ENCODE results near the gene ERMARD. TPM values are rescaled to one million over a fixed set of nuclear protein-coding genes. Genes with fewer than 3 reads are reported as not detected.

Gene ERMARD
- total RNA-seq, 4 donors from 2014 or later = 14.3 to 31.9 (median 16.8) TPM

DNA sequence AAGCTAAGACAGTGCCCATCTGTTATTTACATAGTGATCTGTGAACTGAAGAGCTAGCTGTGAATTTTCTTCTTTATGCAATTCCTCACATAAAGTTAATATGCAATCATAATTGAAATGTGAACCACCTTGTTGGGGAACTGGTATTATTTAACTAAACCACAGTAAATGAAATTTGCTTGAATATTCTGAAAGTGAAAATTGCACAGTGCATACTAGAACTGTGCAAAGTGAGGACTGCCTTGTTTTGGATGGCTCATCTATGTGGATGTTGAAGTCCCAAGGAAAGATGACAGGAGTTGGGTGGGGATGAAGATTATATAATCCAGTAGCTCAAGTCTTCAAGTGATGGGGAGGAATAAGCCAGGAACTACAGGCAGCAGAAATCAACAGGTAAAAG is 21.5 kb upstream of the ERMARD start:
- ATAC-seq = no peak
- Histone ChIP-seq H3K27ac (no peak overlapping the region), H3K9me3 (no peaks in the 10 kb centered on the region), H3K4me3 (no peak overlapping the region), H3K27me3 (no peaks in the 10 kb centered on the region), H3K4me1 (peaks cover 0 to 8% (median 3%) of the 10 kb centered on the region in 3 donors), H3K36me3 (no peaks in the 10 kb centered on the region)
- TF ChIP-seq POLR2A (IDR thresholded peaks at IDR 0.05) (no peak), EP300 (IDR thresholded peaks at IDR 0.05) (no peak), POLR2AphosphoS5 (IDR thresholded peaks at IDR 0.05) (no peak)
- TF ChIP-seq, protein P1, sequence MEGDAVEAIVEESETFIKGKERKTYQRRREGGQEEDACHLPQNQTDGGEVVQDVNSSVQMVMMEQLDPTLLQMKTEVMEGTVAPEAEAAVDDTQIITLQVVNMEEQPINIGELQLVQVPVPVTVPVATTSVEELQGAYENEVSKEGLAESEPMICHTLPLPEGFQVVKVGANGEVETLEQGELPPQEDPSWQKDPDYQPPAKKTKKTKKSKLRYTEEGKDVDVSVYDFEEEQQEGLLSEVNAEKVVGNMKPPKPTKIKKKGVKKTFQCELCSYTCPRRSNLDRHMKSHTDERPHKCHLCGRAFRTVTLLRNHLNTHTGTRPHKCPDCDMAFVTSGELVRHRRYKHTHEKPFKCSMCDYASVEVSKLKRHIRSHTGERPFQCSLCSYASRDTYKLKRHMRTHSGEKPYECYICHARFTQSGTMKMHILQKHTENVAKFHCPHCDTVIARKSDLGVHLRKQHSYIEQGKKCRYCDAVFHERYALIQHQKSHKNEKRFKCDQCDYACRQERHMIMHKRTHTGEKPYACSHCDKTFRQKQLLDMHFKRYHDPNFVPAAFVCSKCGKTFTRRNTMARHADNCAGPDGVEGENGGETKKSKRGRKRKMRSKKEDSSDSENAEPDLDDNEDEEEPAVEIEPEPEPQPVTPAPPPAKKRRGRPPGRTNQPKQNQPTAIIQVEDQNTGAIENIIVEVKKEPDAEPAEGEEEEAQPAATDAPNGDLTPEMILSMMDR (IDR thresholded peaks at IDR 0.05) = no peak

DNA sequence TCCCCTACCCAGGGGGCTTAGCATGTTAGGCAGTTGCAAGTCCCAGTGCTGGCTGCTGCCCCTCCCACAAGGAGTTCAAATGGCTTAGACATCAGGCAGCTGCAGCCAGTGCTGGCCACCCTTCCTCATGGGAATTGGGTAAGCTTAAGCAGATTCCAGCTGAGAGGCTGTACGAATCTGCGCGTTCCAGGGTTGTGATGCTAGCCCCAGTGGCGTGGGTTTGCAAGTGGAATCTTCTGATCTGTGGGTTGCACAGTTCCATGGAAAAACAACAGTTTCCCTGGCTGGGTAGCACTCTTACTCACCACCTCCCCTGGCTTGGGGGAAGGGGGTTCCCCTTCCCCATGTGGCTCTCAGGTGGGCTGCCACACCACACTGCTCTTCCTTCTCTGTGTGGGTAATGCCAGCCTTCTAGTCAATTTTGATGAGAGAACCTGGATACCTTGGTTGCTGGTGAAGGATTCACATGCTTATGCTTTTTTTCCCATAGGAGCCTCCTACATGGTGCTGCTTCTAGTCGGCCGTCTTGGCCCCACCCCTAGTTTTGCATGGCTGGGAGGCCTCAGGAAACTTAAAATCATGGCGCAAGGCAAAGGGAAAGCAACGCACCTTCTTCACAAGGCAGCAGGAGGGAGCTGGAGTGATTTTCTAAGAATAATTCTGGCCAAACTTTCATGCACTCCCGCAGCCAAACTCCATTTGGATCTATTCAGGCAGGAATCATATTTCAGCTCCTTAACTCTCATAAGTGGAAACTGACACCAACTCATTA is 13.0 kb upstream of the ERMARD start:
- Histone ChIP-seq H3K36me3 (no peaks in the 10 kb centered on the region), H3K4me1 (no peaks in the 10 kb centered on the region), H3K27me3 (no peaks in the 10 kb centered on the region), H3K9me3 (no peaks in the 10 kb centered on the region), H3K27ac (peak overlapping the region in 1 of 4 donors; percentile 17), H3K4me3 (no peak overlapping the region)
- ATAC-seq = peak; percentile 74
- TF ChIP-seq EP300 (IDR thresholded peaks at IDR 0.05) = no peak
- no peak for TF ChIP-seq POLR2A (IDR thresholded peaks at IDR 0.05)
- TF ChIP-seq, protein P1 (IDR thresholded peaks at IDR 0.05) = no peak
- TF ChIP-seq POLR2AphosphoS5 (IDR thresholded peaks at IDR 0.05) = no peak
- 23 to 57% methylated on average over 3 to 4 of the region's 9 CpGs for WGBS, 2 donors (ENCODE audit: low coverage in 1 of 2)

DNA sequence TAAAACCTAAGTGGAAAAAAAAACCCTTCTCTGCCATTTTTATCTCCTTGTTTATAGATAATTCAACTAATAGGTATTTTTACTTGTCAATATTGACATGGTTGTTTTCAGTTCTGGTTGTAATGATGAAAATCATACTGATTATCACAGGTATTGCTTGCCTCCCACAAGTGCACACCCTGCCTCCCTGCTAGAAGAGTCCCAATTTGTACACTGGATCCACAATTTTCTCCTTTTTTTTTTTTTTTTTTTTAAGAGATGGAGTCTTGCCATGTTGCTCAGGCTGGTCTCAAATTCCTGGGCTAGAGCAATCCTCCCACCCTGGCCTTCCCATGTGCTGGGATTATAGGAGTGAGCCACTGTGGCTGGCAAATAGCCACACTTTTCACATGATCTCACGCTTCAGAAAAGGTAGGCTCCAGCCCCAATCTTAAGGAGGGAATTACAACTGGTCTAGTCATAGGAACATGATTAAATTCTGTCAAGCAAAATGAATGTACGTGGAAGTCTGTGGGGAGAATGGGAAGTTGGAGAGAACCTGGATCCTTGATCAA is 12.4 kb upstream of the ERMARD start:
- Histone ChIP-seq H3K27ac (no peak overlapping the region), H3K4me1 (no peaks in the 10 kb centered on the region), H3K9me3 (no peaks in the 10 kb centered on the region), H3K36me3 (no peaks in the 10 kb centered on the region), H3K4me3 (no peak overlapping the region), H3K27me3 (no peaks in the 10 kb centered on the region)
- 59 to 89% methylated on average over 1 to 2 of the region's 2 CpGs for WGBS, 2 donors (ENCODE audit: low coverage in 1 of 2)
- no peak for ATAC-seq
- TF ChIP-seq EP300 (IDR thresholded peaks at IDR 0.05) (no peak), POLR2A (IDR thresholded peaks at IDR 0.05) (no peak), POLR2AphosphoS5 (IDR thresholded peaks at IDR 0.05) (no peak)
- TF ChIP-seq, protein P1 (IDR thresholded peaks at IDR 0.05) = no peak

DNA sequence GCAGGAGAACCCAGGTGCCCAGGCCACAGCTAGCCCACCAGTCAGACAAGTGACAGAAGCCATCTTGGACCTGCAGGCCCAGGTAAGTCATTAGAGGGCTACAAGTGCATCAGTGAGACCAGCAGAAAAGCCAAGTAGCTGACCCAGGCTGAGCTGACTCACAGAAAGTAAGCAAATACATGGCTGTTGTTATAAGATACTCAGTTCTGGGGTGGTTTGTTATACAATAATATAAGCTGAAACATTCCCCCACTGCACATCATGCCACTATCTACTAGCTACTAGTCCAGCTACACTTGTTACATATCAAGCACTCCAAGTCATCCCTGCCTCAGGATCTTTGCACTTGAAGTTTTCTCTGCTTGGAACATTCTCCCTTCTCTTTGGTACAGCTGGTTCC is 10.1 kb upstream of the ERMARD start:
- Histone ChIP-seq H3K27ac (no peak overlapping the region), H3K27me3 (no peaks in the 10 kb centered on the region), H3K9me3 (no peaks in the 10 kb centered on the region), H3K4me1 (no peaks in the 10 kb centered on the region), H3K36me3 (no peaks in the 10 kb centered on the region), H3K4me3 (no peak overlapping the region)
- ATAC-seq = no peak
- TF ChIP-seq POLR2A (IDR thresholded peaks at IDR 0.05) (no peak), POLR2AphosphoS5 (IDR thresholded peaks at IDR 0.05) (no peak), EP300 (IDR thresholded peaks at IDR 0.05) (no peak)
- TF ChIP-seq, protein P1 (IDR thresholded peaks at IDR 0.05) = no peak

DNA sequence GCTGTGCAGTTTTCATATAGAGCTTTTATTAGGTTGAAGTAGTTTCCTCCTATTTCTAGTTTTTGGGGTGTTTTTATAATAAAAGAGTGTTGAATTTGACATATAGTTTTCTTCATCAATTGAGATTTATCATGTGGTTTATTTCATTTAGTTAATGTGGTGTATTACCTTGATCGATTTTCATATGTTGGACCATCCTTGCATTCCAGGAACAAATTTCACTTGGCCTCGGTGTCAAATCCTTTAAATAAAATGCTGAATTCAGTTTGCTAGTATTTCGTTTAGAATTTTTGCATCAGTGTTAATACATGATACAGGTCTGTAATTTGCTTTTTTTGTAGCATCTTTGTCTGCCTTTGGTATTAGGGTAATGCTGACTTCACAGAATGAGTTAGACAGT is 6.0 kb upstream of the ERMARD start:
- no peak overlapping the region for H3K4me3 ChIP-seq
- H3K27ac ChIP-seq = no peak overlapping the region
- ATAC-seq = no peak
- H3K27me3 ChIP-seq = no peaks in the 10 kb centered on the region
- WGBS, 2 donors (ENCODE audit: low coverage in 1 of 2) = 77 to 90% methylated on average over 3 of the region's 3 CpGs
- TF ChIP-seq POLR2A (IDR thresholded peaks at IDR 0.05) = no peak
- no peak for TF ChIP-seq POLR2AphosphoS5 (IDR thresholded peaks at IDR 0.05)
- TF ChIP-seq EP300 (IDR thresholded peaks at IDR 0.05) = no peak
- TF ChIP-seq, protein P1 (IDR thresholded peaks at IDR 0.05) = no peak
- peaks cover 2 to 7% (median 3%) of the 10 kb centered on the region in 3 donors for H3K4me1 ChIP-seq
- no peaks in the 10 kb centered on the region for H3K9me3 ChIP-seq
- no peaks in the 10 kb centered on the region for H3K36me3 ChIP-seq

Measured in gastroesophageal sphincter (tissue), 4 donors.